Esophagus squamous epithelium (tissue), 4 donors: Measurements from ENCODE around the gene ZNF189.

Source experiments
- CTCF ChIP-seq, 6 experiments: fragments of 450-650 bp in 4 of 6; fragments of 200-600 bp in 2 of 6; sonication (generic) in 2 of 6; IDR thresholded peaks; one replicate each; pipeline ENCODE4 v1.5.1; 2016 to 2019; ENCODE audit warnings: antibody characterized with exemption in 6 of 6, mild to moderate bottlenecking in 4 of 6, moderate library complexity in 4 of 6
- POLR2A ChIP-seq, 4 donors: fragments of 450-650 bp; IDR thresholded peaks; one replicate each; pipeline ENCODE4 v1.6.1; 2017; ENCODE audit warnings: antibody characterized with exemption in 4 of 4, mild to moderate bottlenecking in 4 of 4, moderate library complexity in 3 of 4

- TF ChIP-seq CTCF (IDR thresholded peaks at IDR 0.05) (no peak), POLR2A (IDR thresholded peaks at IDR 0.05) (no peak)
Observed at GRCh38 chr9:101381833-101382342, 16.8 kb upstream of the ZNF189 start.
